Caco-2 (cell line): ENCODE data around the gene HYPK. TPM values are rescaled to one million over a fixed set of nuclear protein-coding genes. Genes with fewer than 3 reads are reported as not detected.
"Not testable (repeated sequence)": the region's sequence is repeated elsewhere in the genome, so short reads cannot be mapped to it uniquely, and the experiment has no call there.

ENCODE experiments used
- BruUV-seq: library from RNA; stranded (reverse); fragments of 400-500 nt; replicated peaks from 2 replicates; lab custom pipeline; 2021; lab: Mats Ljungman, UMichigan
- CTCF ChIA-PET: fragments of 300-600 bp; sonication (Branson Sonifier 250); formaldehyde crosslinking; loops from one replicate; lab custom pipeline; 2022; ENCODE audit warnings: antibody characterized with exemption; lab: Charles Lee
- POLR2A ChIA-PET: fragments of 300-600 bp; sonication (Branson Sonifier 250); formaldehyde crosslinking; loops from one replicate; lab custom pipeline; 2022; ENCODE audit warnings: antibody characterized with exemption; lab: Charles Lee
- DNase-seq, 2 experiments: peaks; one replicate each; pipeline versions ENCODE4 v3.0.0 to v3.0.0-alpha.2; 2020 to 2022
- H3K27me3 ChIP-seq: replicated peaks from 2 replicates; pipeline ENCODE4 v1.6.0; 2011; ENCODE audit warnings: low read length; ENCODE audit not compliant: control insufficient read depth, insufficient read depth
- H3K36me3 ChIP-seq: 2 replicates; pipeline ENCODE4 v1.5.1; 2011; ENCODE audit warnings: low read length; ENCODE audit not compliant: control insufficient read depth, insufficient read depth
- H3K4me1 ChIP-seq: fragments of 250-450 bp; sonication (Bioruptor Pico); 2 replicates; pipeline ENCODE4 v1.5.1; 2020; ENCODE audit warnings: mild to moderate bottlenecking
- H3K4me3 ChIP-seq: 2 replicates; pipeline ENCODE4 v1.5.1; 2011; ENCODE audit warnings: low read depth, mild to moderate bottlenecking, control low read depth, low read length
- H3K9me3 ChIP-seq: fragments of 250-450 bp; sonication (Bioruptor Pico); 2 replicates; pipeline ENCODE4 v1.5.1; 2020; ENCODE audit warnings: mild to moderate bottlenecking, moderate library complexity
- H3K27ac Mint-ChIP-seq: one replicate; pipeline ENCODE4 v1.8.0; 2022; ENCODE audit warnings: mixed read lengths; ENCODE audit not compliant: unreplicated experiment
- H3K27me3 Mint-ChIP-seq: one replicate; pipeline ENCODE4 v1.8.0; 2022; ENCODE audit warnings: mixed read lengths; ENCODE audit not compliant: insufficient read depth, unreplicated experiment
- H3K36me3 Mint-ChIP-seq: one replicate; pipeline ENCODE4 v1.8.0; 2022; ENCODE audit warnings: mild to moderate bottlenecking, mixed read lengths; ENCODE audit not compliant: insufficient read depth, unreplicated experiment
- H3K4me1 Mint-ChIP-seq: one replicate; pipeline ENCODE4 v1.8.0; 2022; ENCODE audit warnings: low read depth, mixed read lengths; ENCODE audit not compliant: unreplicated experiment
- H3K4me3 Mint-ChIP-seq: one replicate; pipeline ENCODE4 v1.8.0; 2022; ENCODE audit warnings: mild to moderate bottlenecking, moderate library complexity, mixed read lengths; ENCODE audit not compliant: unreplicated experiment
- H3K9me3 Mint-ChIP-seq: one replicate; pipeline ENCODE4 v1.8.0; 2022; ENCODE audit warnings: mixed read lengths; ENCODE audit not compliant: unreplicated experiment
- CTCF ChIP-seq, 2 experiments: fragments of 200-600 bp in 1 of 2; IDR thresholded peaks; 1 replicate in 1 of 2; 2 replicates in 1 of 2; pipeline versions ENCODE4 v1.5.1 to v1.8.0; 2011 to 2022; ENCODE audit warnings: antibody characterized with exemption in 1 of 2, control low read depth in 1 of 2, inconsistent platforms in 1 of 2, low read depth in 1 of 2, low read length in 1 of 2, mild to moderate bottlenecking in 1 of 2, moderate library complexity in 1 of 2; ENCODE audit not compliant: insufficient read depth in 1 of 2, severe bottlenecking in 1 of 2, unreplicated experiment in 1 of 2
- intact Hi-C: fragments of 100-400 bp; cut with micrococcal nuclease; formaldehyde crosslinking; loops from one replicate; pipeline ENCODE4 v1.10.0; 2022; ENCODE audit not compliant: unreplicated experiment
- total RNA-seq: library from RNA; stranded (reverse); gene quantifications from 2 replicates; pipeline ENCODE4 v1.2.3, GENCODE V29; 2022

The HYPK gene
- total RNA-seq, 1 experiment from 2014 or later: 20.4 TPM

GRCh38 chr15:43826029-43826507, 25.7 kb downstream of the HYPK start:
- intact Hi-C loops: no loop called here
- TF ChIP-seq CTCF (IDR thresholded peaks at IDR 0.05; ENCODE audit: insufficient read depth in 1 of 2, low read depth in 1 of 2, low read length in 1 of 2, severe bottlenecking in 1 of 2, unreplicated experiment in 1 of 2): no peak
- H3K27me3 Mint-ChIP-seq: no peaks in the 10 kb centered on the region
- peak overlapping the region; percentile 92 for H3K4me3 Mint-ChIP-seq
- no peaks in the 10 kb centered on the region for H3K36me3 ChIP-seq
- H3K4me3 ChIP-seq: peak overlapping the region; percentile 59
- no TSS peak for BruUV-seq
- no peak for DNase-seq
- CTCF ChIA-PET: no interaction called here
- H3K9me3 Mint-ChIP-seq: no peaks in the 10 kb centered on the region
- peaks cover 20% of the 10 kb centered on the region for H3K4me1 Mint-ChIP-seq
- peak overlapping the region; percentile 87 for H3K27ac Mint-ChIP-seq
- no peaks in the 10 kb centered on the region for H3K27me3 ChIP-seq
- H3K36me3 Mint-ChIP-seq: peaks cover 30% of the 10 kb centered on the region
- 0 out of 2 replicates have a peak, but pooled peaks cover 6% of the 10 kb centered on the region for H3K4me1 ChIP-seq
- POLR2A ChIA-PET: no interaction called here
- no peaks in the 10 kb centered on the region for H3K9me3 ChIP-seq

GRCh38 chr15:43826508-43827341, 26.3 kb downstream of the HYPK start, which contains the start of gene WDR76:
WDR76 (plus strand) TSS chr15:43827002; CDS start chr15:43827033, 31 bp downstream.
- Histone ChIP-seq H3K4me3 (peak within 1 kb of the TSS; percentile 59), H3K9me3 (no peaks in the 10 kb centered on the region), H3K36me3 (no peaks in the 10 kb centered on the region), H3K27me3 (no peaks in the 10 kb centered on the region), H3K4me1 (0 out of 2 replicates have a peak, but pooled peaks cover 6% of the 10 kb centered on the region)
- DNase-seq: peak; percentile 85 to 86
- ChIA-PET CTCF (no interaction called here), POLR2A (no interaction called here)
- Mint-ChIP-seq H3K27me3 (no peaks in the 10 kb centered on the region), H3K36me3 (peaks cover 35% of the 10 kb centered on the region), H3K27ac (peak within 1 kb of the TSS; percentile 87), H3K4me3 (peak within 1 kb of the TSS; percentile 92), H3K4me1 (peaks cover 13% of the 10 kb centered on the region), H3K9me3 (no peaks in the 10 kb centered on the region)
- TF ChIP-seq CTCF (IDR thresholded peaks at IDR 0.05; ENCODE audit: insufficient read depth in 1 of 2, low read depth in 1 of 2, low read length in 1 of 2, severe bottlenecking in 1 of 2, unreplicated experiment in 1 of 2): no peak
- BruUV-seq: no TSS peak
- intact Hi-C loops: no loop called here

GRCh38 chr15:43828061-43828657, 27.8 kb downstream of the HYPK start:
- Histone ChIP-seq H3K9me3 (no peaks in the 10 kb centered on the region), H3K27me3 (no peaks in the 10 kb centered on the region), H3K4me1 (0 out of 2 replicates have a peak, but pooled peaks cover 6% of the 10 kb centered on the region), H3K4me3 (no peak overlapping the region), H3K36me3 (no peaks in the 10 kb centered on the region)
- Mint-ChIP-seq H3K9me3 (no peaks in the 10 kb centered on the region), H3K4me1 (peaks cover 11% of the 10 kb centered on the region), H3K27me3 (no peaks in the 10 kb centered on the region), H3K27ac (no peak overlapping the region), H3K4me3 (peak overlapping the region; percentile 92), H3K36me3 (peaks cover 42% of the 10 kb centered on the region)
- intact Hi-C loops: no loop called here
- CTCF ChIA-PET: no interaction called here
- no peak for TF ChIP-seq CTCF (IDR thresholded peaks at IDR 0.05; ENCODE audit: insufficient read depth in 1 of 2, low read depth in 1 of 2, low read length in 1 of 2, severe bottlenecking in 1 of 2, unreplicated experiment in 1 of 2)
- POLR2A ChIA-PET: no interaction called here
- TSS peak; percentile 34 for BruUV-seq
- DNase-seq: no peak

- H3K27me3 Mint-ChIP-seq, H3K27ac Mint-ChIP-seq, intact Hi-C loops, H3K4me3 ChIP-seq, H3K9me3 Mint-ChIP-seq, H3K9me3 ChIP-seq, BruUV-seq, POLR2A ChIA-PET, CTCF ChIA-PET, H3K27me3 ChIP-seq, DNase-seq, H3K36me3 ChIP-seq, H3K4me3 Mint-ChIP-seq, H3K4me1 ChIP-seq: not testable (repeated sequence)
- Mint-ChIP-seq H3K4me1 (peaks cover 11% of the 10 kb centered on the region), H3K36me3 (peaks cover 38% of the 10 kb centered on the region)
Observed at GRCh38 chr15:43829951-43830540, 29.6 kb downstream of the HYPK start.
